ENCODE results near the gene NAT9.

- TF ChIP-seq POLR2AphosphoS5 (IDR thresholded peaks at IDR 0.05; ENCODE audit: low read depth, low read length) (no peak), POLR2A (IDR thresholded peaks at IDR 0.05; ENCODE audit: low read depth, low read length) (no peak)
Observed at GRCh38 chr17:74761931-74762330, 14.2 kb downstream of the NAT9 start.
